Activated CD4-positive, alpha-beta memory T cell treated with anti-CD3 and anti-CD28 coated beads, Interleukin-2, amount 10 ng/mL, durations not matched to agents 7 days and 5 days (primary cell): ENCODE measurements around the gene DBT. TPM values are rescaled to one million over a fixed set of nuclear protein-coding genes. Genes with fewer than 3 reads are reported as not detected.

Experiments used
- CTCF ChIA-PET: fragments of 350-600 bp; sonication (Branson Sonifier 250); formaldehyde crosslinking; loops from one replicate; lab custom pipeline; 2021; ENCODE audit warnings: antibody characterized with exemption, inconsistent platforms; lab: Charles Lee
- POLR2A ChIA-PET: fragments of 350-600 bp; sonication (Branson Sonifier 250); formaldehyde crosslinking; loops from one replicate; lab custom pipeline; 2021; ENCODE audit warnings: antibody characterized with exemption; lab: Charles Lee
- DNase-seq: peaks from one replicate; pipeline ENCODE4 v3.0.0-alpha.2; 2020
- H3K27ac Mint-ChIP-seq: one replicate; pipeline ENCODE4 v1.8.0; 2021; ENCODE audit warnings: mild to moderate bottlenecking, mixed read lengths
- H3K27me3 Mint-ChIP-seq: one replicate; pipeline ENCODE4 v1.8.0; 2021; ENCODE audit warnings: mixed read lengths
- H3K36me3 Mint-ChIP-seq: one replicate; pipeline ENCODE4 v1.8.0; 2021; ENCODE audit warnings: low read depth, mixed read lengths
- H3K4me1 Mint-ChIP-seq: one replicate; pipeline ENCODE4 v1.8.0; 2021; ENCODE audit warnings: mixed read lengths
- H3K4me3 Mint-ChIP-seq: one replicate; pipeline ENCODE4 v1.8.0; 2021; ENCODE audit warnings: mild to moderate bottlenecking, mixed read lengths
- H3K9me3 Mint-ChIP-seq: one replicate; pipeline ENCODE4 v1.8.0; 2021; ENCODE audit warnings: mixed read lengths
- total RNA-seq, 2 experiments: library from RNA; stranded (reverse); gene quantifications; one replicate each; pipeline ENCODE4 v1.2.3, GENCODE V29; 2021

DBT gene
- total RNA-seq, 2 experiments from 2014 or later = 12.1 to 12.9 TPM

DNA sequence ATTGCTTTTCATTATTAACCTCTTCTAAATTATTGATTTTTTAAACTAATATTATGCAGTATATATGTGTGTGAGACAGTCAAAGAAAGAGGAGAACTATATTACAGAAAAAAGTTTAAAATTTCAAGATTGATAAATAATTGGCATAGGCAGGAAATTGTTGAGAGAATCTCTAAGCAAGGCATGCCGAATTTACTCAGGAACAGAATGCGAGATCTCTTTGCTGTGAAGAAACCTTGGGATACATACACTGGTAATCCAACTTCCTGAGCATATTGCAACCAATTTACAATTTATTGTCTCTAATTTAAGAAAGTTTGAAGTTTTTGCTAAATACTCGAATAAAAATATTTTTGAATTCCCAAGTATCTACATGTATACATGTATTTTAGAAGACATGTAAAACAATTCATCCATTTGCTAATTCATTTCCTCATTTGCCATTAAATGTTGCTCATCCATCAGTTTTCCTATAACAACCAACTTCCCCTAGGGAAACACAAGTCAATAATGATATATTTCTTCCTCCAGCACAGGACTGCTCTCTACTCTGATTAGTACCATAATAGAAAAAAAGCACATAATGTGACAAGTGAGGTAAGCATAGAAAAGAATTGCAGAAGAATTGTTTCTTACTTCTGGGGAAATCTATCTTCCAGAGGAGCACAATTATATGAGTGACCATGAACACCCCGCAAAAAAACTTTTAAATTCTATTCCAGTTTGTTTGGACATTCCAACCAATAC lies 72.2 kb downstream of the DBT start:
- no peak for DNase-seq
- H3K4me1 Mint-ChIP-seq = no peaks in the 10 kb centered on the region
- POLR2A ChIA-PET = no interaction called here
- H3K4me3 Mint-ChIP-seq = no peak overlapping the region
- H3K27me3 Mint-ChIP-seq = peaks cover 2% of the 10 kb centered on the region
- no peaks in the 10 kb centered on the region for H3K9me3 Mint-ChIP-seq
- H3K36me3 Mint-ChIP-seq = no peaks in the 10 kb centered on the region
- CTCF ChIA-PET = no interaction called here
- no peak overlapping the region for H3K27ac Mint-ChIP-seq

DNA sequence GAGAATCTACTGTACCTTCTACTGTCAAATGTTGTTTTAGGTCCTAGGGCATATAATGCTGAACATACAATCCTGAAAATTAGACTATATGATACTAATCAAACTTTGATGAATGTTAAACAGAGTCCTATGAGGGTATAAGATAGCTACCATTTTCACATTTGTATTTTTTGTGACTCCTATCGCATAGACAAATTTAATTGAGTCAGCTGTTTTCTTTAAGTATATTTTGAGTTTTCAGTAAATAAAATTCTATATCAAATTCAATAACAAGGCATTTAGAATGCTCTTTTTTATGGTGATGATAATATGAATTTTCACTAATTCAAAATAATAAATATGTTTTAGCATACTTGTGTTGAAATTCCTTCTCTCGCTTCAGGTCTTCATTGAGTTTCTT lies 81.6 kb downstream of the DBT start:
- ChIA-PET CTCF (interaction anchor here (1.4 kb wide), 1 partner anchor 12 kb away, joined by 4 read pairs; no protein-coding TSS in a partner anchor), POLR2A (no interaction called here)
- Mint-ChIP-seq H3K4me1 (no peaks in the 10 kb centered on the region), H3K4me3 (no peak overlapping the region), H3K36me3 (no peaks in the 10 kb centered on the region), H3K9me3 (no peaks in the 10 kb centered on the region), H3K27me3 (peaks cover 1% of the 10 kb centered on the region), H3K27ac (no peak overlapping the region)
- no peak for DNase-seq

DNA sequence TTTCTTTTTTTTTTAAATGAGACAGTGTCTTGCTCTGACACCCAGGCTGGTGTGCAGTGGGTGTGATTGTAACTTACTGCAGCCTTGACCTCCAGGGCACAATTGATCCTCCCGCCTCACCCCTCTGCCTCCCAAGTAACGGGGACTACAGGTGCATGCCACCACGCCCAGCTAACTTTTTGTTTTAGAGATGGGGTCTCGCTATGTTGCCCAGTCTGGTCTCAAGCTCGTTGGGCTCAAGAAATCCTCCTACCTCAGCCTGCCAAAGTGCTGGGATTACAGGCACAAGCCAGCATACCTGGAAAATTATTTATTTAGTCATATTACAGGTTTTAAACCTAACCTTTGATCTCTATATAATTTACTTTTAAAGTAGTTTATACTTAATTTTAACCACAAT lies 84.9 kb downstream of the DBT start:
- H3K4me3 Mint-ChIP-seq = no peak overlapping the region
- no peaks in the 10 kb centered on the region for H3K27me3 Mint-ChIP-seq
- H3K36me3 Mint-ChIP-seq = no peaks in the 10 kb centered on the region
- H3K4me1 Mint-ChIP-seq = no peaks in the 10 kb centered on the region
- no peak overlapping the region for H3K27ac Mint-ChIP-seq
- H3K9me3 Mint-ChIP-seq = no peaks in the 10 kb centered on the region
- POLR2A ChIA-PET = no interaction called here
- no peak for DNase-seq
- CTCF ChIA-PET = no interaction called here

DNA sequence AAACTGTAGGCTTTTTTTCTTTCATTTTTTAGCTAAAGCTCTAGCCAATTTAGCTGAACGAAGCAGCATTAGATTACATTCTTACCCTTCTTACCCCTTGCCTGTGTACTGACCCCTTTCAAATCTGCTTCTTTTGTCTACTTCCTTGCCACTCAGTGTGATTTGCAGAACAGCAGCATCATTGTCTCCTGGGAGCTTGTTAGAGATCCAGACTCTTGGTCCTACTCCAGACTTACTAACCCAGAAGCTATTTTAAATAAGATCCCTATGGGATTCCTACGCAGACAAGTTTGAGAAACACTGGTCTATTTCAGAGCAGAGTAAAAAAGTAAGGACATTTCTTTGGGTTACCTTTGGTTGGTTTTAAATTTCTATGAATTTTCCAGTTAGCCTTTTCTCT lies 85.4 kb downstream of the DBT start:
- ChIA-PET CTCF (no interaction called here), POLR2A (no interaction called here)
- no peaks in the 10 kb centered on the region for H3K36me3 Mint-ChIP-seq
- no peak overlapping the region for H3K4me3 Mint-ChIP-seq
- no peak overlapping the region for H3K27ac Mint-ChIP-seq
- no peaks in the 10 kb centered on the region for H3K4me1 Mint-ChIP-seq
- no peaks in the 10 kb centered on the region for H3K27me3 Mint-ChIP-seq
- no peaks in the 10 kb centered on the region for H3K9me3 Mint-ChIP-seq
- no peak for DNase-seq

DNA sequence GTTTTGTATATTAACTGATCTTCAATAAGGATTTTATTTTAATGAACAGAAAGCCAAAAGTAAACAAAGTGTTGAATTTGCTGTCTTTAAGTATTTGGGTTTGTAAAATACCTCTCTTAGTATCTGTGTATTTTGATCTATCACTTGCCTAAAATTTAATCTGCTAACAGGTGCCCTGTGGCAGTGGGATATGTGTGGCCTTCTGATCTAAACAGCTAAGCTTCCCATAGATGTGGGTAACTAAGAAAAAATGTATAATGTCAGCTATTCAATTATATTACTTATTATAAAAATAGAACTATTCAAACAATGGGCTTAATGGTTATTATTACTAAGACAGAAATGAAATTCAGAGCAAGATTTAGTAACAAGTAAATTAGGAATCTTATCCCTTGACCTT lies 86.8 kb downstream of the DBT start:
- Mint-ChIP-seq H3K4me3 (no peak overlapping the region), H3K9me3 (no peaks in the 10 kb centered on the region), H3K36me3 (no peaks in the 10 kb centered on the region), H3K4me1 (no peaks in the 10 kb centered on the region), H3K27me3 (no peaks in the 10 kb centered on the region), H3K27ac (no peak overlapping the region)
- POLR2A ChIA-PET = no interaction called here
- CTCF ChIA-PET = no interaction called here
- DNase-seq = no peak

DNA sequence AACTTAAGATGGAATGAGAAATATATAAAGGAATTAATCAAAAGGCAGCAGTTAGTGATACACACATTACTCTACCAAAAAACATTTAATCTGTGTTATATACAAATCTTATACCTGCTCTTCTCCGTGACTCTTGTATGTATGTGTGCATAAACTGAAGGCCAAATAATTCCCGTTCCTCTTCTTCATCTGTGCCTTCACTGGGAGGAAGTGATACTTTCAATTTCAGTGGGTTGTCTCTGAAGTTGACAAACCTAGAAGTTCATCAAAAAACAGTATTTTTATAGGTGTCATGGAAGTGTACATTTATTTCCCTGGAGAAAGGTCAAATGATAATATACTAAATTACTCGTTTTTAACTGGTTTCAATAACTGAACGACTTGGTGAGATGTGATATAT lies 97.4 kb downstream of the DBT start:
- no peak for DNase-seq
- no peak overlapping the region for H3K4me3 Mint-ChIP-seq
- ChIA-PET POLR2A (no interaction called here), CTCF (no interaction called here)
- peaks cover 5% of the 10 kb centered on the region for H3K4me1 Mint-ChIP-seq
- peaks cover 11% of the 10 kb centered on the region for H3K36me3 Mint-ChIP-seq
- H3K27ac Mint-ChIP-seq = no peak overlapping the region
- H3K9me3 Mint-ChIP-seq = no peaks in the 10 kb centered on the region
- no peaks in the 10 kb centered on the region for H3K27me3 Mint-ChIP-seq

DNA sequence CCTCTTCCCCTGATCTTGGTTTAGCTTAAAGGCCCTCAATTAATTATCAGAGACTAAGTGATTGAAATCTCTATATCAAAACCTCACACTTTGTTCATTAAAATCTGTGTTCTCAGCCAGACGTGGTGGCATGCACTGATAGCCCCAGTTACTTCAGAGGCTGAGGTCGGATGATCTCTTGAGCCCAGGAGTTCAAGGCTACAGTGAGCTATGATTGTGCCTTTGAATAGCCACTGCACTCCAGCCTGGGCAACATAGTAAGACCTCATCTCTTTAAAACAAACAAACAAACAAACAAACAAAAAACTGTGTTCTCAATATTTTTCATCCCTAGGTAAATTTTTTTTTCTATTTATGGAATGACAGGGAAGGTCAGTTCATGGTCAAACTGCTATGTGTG lies 98.0 kb downstream of the DBT start:
- no peak for DNase-seq
- H3K9me3 Mint-ChIP-seq = no peaks in the 10 kb centered on the region
- H3K27ac Mint-ChIP-seq = no peak overlapping the region
- no peaks in the 10 kb centered on the region for H3K27me3 Mint-ChIP-seq
- H3K4me1 Mint-ChIP-seq = peaks cover 5% of the 10 kb centered on the region
- peaks cover 13% of the 10 kb centered on the region for H3K36me3 Mint-ChIP-seq
- ChIA-PET CTCF (no interaction called here), POLR2A (no interaction called here)
- H3K4me3 Mint-ChIP-seq = no peak overlapping the region

DNA sequence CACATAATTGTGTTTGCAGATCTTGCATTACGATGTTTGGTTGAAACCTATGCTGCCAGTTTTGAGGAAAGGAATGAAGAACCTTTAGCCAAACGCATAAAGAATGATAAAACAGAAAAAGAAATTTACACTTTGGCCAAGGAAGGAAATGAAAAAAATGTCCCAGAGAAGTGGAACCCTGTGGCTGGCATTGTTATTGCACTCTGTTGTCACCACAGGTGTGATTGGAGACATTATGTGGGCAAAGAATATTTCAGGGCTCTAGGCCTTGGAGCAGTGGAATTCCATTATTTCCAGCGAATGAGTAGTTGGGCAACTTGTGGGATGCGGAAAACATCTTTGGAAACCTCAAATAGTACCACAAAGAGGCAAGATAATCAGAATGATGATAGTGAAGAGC lies 101.8 kb downstream of the DBT start:
- Mint-ChIP-seq H3K27me3 (no peaks in the 10 kb centered on the region), H3K9me3 (no peaks in the 10 kb centered on the region)

DNA sequence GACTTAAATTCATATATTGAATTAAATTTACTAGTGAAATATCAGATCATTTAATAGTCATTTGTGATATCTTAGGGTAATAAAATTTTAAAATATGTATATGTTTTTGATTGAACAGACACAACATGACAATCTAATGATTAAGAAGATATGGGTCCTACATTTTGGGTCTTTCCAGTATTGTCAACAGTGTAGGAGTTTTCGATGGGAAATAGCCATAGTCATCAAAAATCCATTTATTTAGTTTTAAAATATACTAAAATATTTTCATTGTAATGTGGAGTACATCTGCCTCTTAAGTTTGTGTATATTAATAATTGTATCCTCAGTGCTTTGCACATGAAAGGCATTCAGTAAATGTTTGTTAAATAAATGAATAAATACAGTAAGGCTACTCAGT lies 102.7 kb downstream of the DBT start:
- Mint-ChIP-seq H3K4me3 (no peak overlapping the region), H3K27ac (no peak overlapping the region), H3K27me3 (no peaks in the 10 kb centered on the region), H3K36me3 (peaks cover 43% of the 10 kb centered on the region), H3K4me1 (peaks cover under 1% of the 10 kb centered on the region), H3K9me3 (no peaks in the 10 kb centered on the region)
- ChIA-PET POLR2A (interaction anchor here (1.1 kb wide), 1 partner anchor 14 kb away, joined by 3 read pairs; the partner anchor contains the start of genes SASS6 and TRMT13), CTCF (no interaction called here)
- no peak for DNase-seq

More for the DNA sequence above, 101.8 kb downstream of the DBT start:
- Mint-ChIP-seq H3K27ac (no peak overlapping the region), H3K4me3 (no peak overlapping the region), H3K4me1 (peaks cover 5% of the 10 kb centered on the region), H3K36me3 (peaks cover 36% of the 10 kb centered on the region)
- no peak for DNase-seq
- ChIA-PET CTCF (no interaction called here), POLR2A (interaction anchor here (1.1 kb wide), 1 partner anchor 15 kb away, joined by 3 read pairs; the partner anchor contains the start of genes SASS6 and TRMT13)

DNA sequence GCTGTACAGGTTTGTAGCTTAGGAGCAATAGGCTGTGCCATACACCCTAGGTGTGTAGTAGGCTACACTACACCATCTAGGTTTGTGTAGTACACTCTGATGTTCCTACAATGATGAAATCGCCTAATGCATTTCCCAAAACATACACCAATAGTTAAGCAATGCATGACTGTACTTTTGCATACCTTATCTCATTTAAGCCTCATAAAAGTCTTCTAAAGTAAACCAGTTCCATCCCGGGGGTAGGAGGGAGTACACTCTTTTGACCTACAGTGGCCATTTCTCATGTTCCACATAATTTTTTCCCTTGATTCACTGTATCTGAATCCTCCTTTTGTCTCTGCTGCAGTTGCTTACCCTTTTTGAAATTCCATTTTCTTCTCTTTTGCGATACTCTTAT lies 104.5 kb downstream of the DBT start:
- H3K4me3 Mint-ChIP-seq = no peak overlapping the region
- no peak overlapping the region for H3K27ac Mint-ChIP-seq
- no peaks in the 10 kb centered on the region for H3K4me1 Mint-ChIP-seq
- H3K36me3 Mint-ChIP-seq = peaks cover 53% of the 10 kb centered on the region
- H3K27me3 Mint-ChIP-seq = no peaks in the 10 kb centered on the region
- no peaks in the 10 kb centered on the region for H3K9me3 Mint-ChIP-seq
- DNase-seq = no peak
- ChIA-PET POLR2A (no interaction called here), CTCF (no interaction called here)

DNA sequence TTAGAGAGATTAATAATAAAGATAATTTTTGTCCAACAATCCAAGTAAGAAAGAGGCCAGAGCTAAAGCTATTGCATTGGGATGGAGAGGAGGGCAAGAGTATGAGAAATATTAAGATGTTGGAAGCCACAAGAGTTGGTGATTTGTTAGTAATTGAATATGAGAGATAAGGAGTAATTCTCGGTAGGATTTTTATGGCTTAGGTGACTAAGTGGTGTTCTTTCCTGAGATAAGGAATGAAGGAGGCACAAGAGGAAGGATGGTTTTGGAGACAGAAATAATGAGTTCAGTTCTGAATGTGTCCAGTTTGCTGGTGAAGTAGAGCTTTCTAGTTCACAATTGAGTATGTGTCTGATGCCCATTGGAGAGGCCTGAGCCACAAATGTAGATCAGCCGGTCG lies 107.3 kb downstream of the DBT start:
- ChIA-PET POLR2A (interaction anchor here (1.3 kb wide), 1 partner anchor 9 kb away, joined by 4 read pairs; the partner anchor contains the start of genes SASS6 and TRMT13), CTCF (no interaction called here)
- Mint-ChIP-seq H3K9me3 (no peaks in the 10 kb centered on the region), H3K27ac (no peak overlapping the region), H3K4me1 (no peaks in the 10 kb centered on the region), H3K36me3 (peaks cover 63% of the 10 kb centered on the region), H3K27me3 (no peaks in the 10 kb centered on the region), H3K4me3 (no peak overlapping the region)
- DNase-seq = no peak

DNA sequence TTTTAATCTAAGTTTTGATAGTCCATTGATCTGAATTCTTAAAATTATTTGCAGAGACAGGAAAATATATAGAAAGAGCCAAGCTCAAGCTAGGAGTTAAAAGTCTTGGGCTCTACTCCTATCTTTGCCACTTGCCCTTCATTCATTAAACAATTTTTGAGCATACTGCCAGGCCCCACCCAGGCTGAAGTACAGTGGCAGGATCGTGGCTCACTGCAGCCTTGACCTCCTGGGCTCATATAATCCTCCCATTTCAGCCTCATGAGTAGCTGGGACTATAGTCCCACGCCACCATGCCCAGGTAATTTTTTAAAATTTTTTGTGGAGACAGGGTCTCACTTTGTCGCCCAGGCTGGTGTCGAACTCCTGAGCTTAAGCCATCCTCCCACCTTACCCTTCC lies 108.4 kb downstream of the DBT start:
- Mint-ChIP-seq H3K4me3 (no peak overlapping the region), H3K36me3 (peaks cover 59% of the 10 kb centered on the region), H3K9me3 (no peaks in the 10 kb centered on the region), H3K27ac (no peak overlapping the region), H3K27me3 (no peaks in the 10 kb centered on the region), H3K4me1 (no peaks in the 10 kb centered on the region)
- ChIA-PET CTCF (no interaction called here), POLR2A (no interaction called here)
- no peak for DNase-seq

DNA sequence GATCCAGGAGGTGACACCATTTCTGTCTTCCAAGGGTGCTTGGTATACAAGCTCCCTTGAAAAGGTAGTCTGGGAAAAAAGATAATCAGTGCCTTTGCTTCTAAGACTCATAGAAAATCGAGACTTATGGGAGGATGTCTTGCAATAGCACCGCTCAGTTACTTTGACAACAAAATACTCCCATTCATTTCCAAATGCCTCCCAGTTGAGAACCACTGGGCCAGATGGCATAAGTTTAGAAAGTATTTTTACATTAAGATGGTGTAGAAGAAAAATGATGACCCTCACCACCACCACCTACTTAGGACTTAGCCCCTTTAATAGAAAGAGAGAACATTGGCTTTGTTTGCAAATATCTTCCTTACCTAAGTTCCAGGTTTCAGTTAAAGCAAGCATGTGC lies 112.0 kb downstream of the DBT start:
- DNase-seq = no peak
- Mint-ChIP-seq H3K27ac (no peak overlapping the region), H3K4me1 (peaks cover 22% of the 10 kb centered on the region), H3K27me3 (no peaks in the 10 kb centered on the region), H3K9me3 (no peaks in the 10 kb centered on the region), H3K4me3 (no peak overlapping the region), H3K36me3 (peaks cover 44% of the 10 kb centered on the region)
- ChIA-PET CTCF (no interaction called here), POLR2A (no interaction called here)
